HEK293 (cell line): ENCODE data around the gene CSDE1.

Experiments
- AEBP2 ChIP-seq: fragments of 450-650 bp; formaldehyde crosslinking; IDR thresholded peaks from 2 replicates; pipeline ENCODE4 v1.5.1; 2016; ENCODE audit warnings: missing biosample characterization, missing genetic modification characterization, borderline replicate concordance
- CTCF ChIP-seq: fragments of 450-650 bp; formaldehyde crosslinking; IDR thresholded peaks from 2 replicates; pipeline ENCODE4 v1.5.1; 2016; ENCODE audit warnings: missing biosample characterization, missing genetic modification characterization
- REST ChIP-seq: fragments of 450-650 bp; formaldehyde crosslinking; IDR thresholded peaks from 2 replicates; pipeline ENCODE4 v1.5.1; 2016; ENCODE audit warnings: missing biosample characterization, missing genetic modification characterization
- SETDB1 ChIP-seq: IDR thresholded peaks from one replicate; pipeline ENCODE4 v1.6.1; 2017; ENCODE audit warnings: mild to moderate bottlenecking, low read length, moderate library complexity, mixed read lengths; ENCODE audit not compliant: insufficient read length
- ZNF311 ChIP-seq: fragments of 450-650 bp; formaldehyde crosslinking; IDR thresholded peaks from 2 replicates; pipeline ENCODE4 v1.5.1; 2017; ENCODE audit warnings: missing biosample characterization, missing genetic modification characterization, borderline replicate concordance
- ZNF473 ChIP-seq: fragments of 450-650 bp; formaldehyde crosslinking; IDR thresholded peaks from 2 replicates; pipeline ENCODE4 v1.5.1; 2017; ENCODE audit warnings: missing biosample characterization, missing genetic modification characterization
- ZNF549 ChIP-seq: fragments of 450-650 bp; IDR thresholded peaks from 2 replicates; pipeline ENCODE4 v1.5.1; 2018; ENCODE audit warnings: missing biosample characterization, missing genetic modification characterization, mild to moderate bottlenecking, inconsistent platforms, moderate library complexity
- ZNF670 ChIP-seq: fragments of 450-650 bp; formaldehyde crosslinking; IDR thresholded peaks from 2 replicates; pipeline ENCODE4 v1.5.1; 2016; ENCODE audit warnings: missing biosample characterization, missing genetic modification characterization, low read depth

- TF ChIP-seq ZNF311 (tag by site-specific recombination) = no peak
- no peak for TF ChIP-seq AEBP2
- no peak for TF ChIP-seq ZNF473 (tag by site-specific recombination)
- TF ChIP-seq SETDB1 = no peak
- TF ChIP-seq ZNF670 (tag by site-specific recombination) = no peak
- TF ChIP-seq REST (tag by site-specific recombination) = no peak
- no peak for TF ChIP-seq ZNF549 (tag by site-specific recombination)
- TF ChIP-seq CTCF (tag by site-specific recombination) = no peak
These were observed 29.2 kb downstream of the CSDE1 start for GRCh38 chr1:114728553-114728952.
